K562 (cell line): ENCODE data around the gene CTNNA3. TPM values are rescaled to one million over a fixed set of nuclear protein-coding genes. Genes with fewer than 3 reads are reported as not detected.
"Not testable (repeated sequence)": the region's sequence is repeated elsewhere in the genome, so short reads cannot be mapped to it uniquely, and the experiment has no call there.

ENCODE experiments used
- ATAC-seq: fragments of 200-7000 bp; cut with Tn5 transposase; 3 replicates; pipeline ENCODE4 v1.9.1; 2020; ENCODE audit warnings: moderate library complexity
- BruUV-seq: library from RNA; stranded (reverse); fragments of 400-500 nt; replicated peaks from 2 replicates; lab custom pipeline; 2021; lab: Mats Ljungman, UMichigan
- CTCF ChIA-PET: fragments of 300-600 bp; formaldehyde crosslinking; extraction: SDS; loops from one replicate; lab custom pipeline; 2021; ENCODE audit warnings: low intra/inter-chr PET ratio; lab: Yijun Ruan, JAX
- POLR2A ChIA-PET: fragments of 300-600, 350-650 bp; sonication (Branson Sonifier 250); formaldehyde crosslinking; extraction: SDS; loops from one replicate; lab custom pipeline; 2021; ENCODE audit warnings: antibody characterized with exemption, inconsistent platforms; lab: Yijun Ruan, JAX
- DNase-seq, 4 experiments: peaks; one replicate each; pipeline versions ENCODE4 v3.0.0 to v3.0.0-alpha.2; 2011 to 2018; ENCODE audit warnings: low spot score in 3 of 4, mixed read lengths in 3 of 4; ENCODE audit errors: extremely low read depth in 1 of 4
- FAIRE-seq: peaks from 2 replicates; lab custom pipeline; 2011; peaks lifted over from hg19 to GRCh38; lab: Jason Lieb, UNC
- H2AFZ ChIP-seq: 2 replicates; pipeline ENCODE4 v1.6.0; 2011; ENCODE audit warnings: low read depth, low read length, control low read depth, inconsistent platforms
- H3K27ac ChIP-seq: fragments of 200-600 bp; 3 replicates; pipeline ENCODE4 v1.8.0; 2011; ENCODE audit warnings: low read depth, mild to moderate bottlenecking, control low read depth, inconsistent platforms, low read length, moderate library complexity, mixed read lengths; ENCODE audit errors: extremely low read depth
- H3K27me3 ChIP-seq, 2 experiments: fragments of 300-600 bp in 1 of 2; 2 replicates in 1 of 2; 3 replicates in 1 of 2; pipeline versions ENCODE4 v1.6.0 to v1.8.0; 2011; ENCODE audit warnings: inconsistent platforms in 2 of 2, low read length in 2 of 2, mild to moderate bottlenecking in 1 of 2, mixed read lengths in 1 of 2, moderate library complexity in 1 of 2; ENCODE audit not compliant: control insufficient read depth in 2 of 2, insufficient read depth in 2 of 2
- H3K36me3 ChIP-seq: fragments of 300-600 bp; 3 replicates; pipeline ENCODE4 v1.8.0; 2011; ENCODE audit warnings: mild to moderate bottlenecking, low read length, inconsistent platforms; ENCODE audit not compliant: control insufficient read depth, insufficient read depth
- H3K4me1 ChIP-seq, 2 experiments: fragments of 200-600 bp in 1 of 2; replicated peaks in 1 of 2; 2 replicates in 1 of 2; 3 replicates in 1 of 2; pipeline versions ENCODE4 v1.5.1 to v1.8.0; 2011; ENCODE audit warnings: inconsistent platforms in 2 of 2, low read length in 2 of 2, mild to moderate bottlenecking in 1 of 2, mixed read lengths in 1 of 2, moderate library complexity in 1 of 2; ENCODE audit not compliant: control insufficient read depth in 2 of 2, insufficient read depth in 2 of 2
- H3K4me2 ChIP-seq: 2 replicates; pipeline ENCODE4 v1.6.1; 2011; ENCODE audit warnings: low read length, control low read depth, inconsistent platforms, mixed read lengths; ENCODE audit not compliant: insufficient read depth
- H3K4me3 ChIP-seq: fragments of 200-600 bp; sonication (generic), shearing (Covaris generic); 2 replicates; pipeline ENCODE4 v1.5.1; 2016; ENCODE audit warnings: control low read depth, inconsistent platforms
- H3K79me2 ChIP-seq: fragments of 200-600 bp; 3 replicates; pipeline ENCODE4 v1.8.0; 2011; ENCODE audit warnings: low read length, inconsistent platforms; ENCODE audit not compliant: control insufficient read depth, insufficient read depth
- H3K9ac ChIP-seq, 2 experiments: 2 replicates each; pipeline versions ENCODE4 v1.6.0 to v1.6.1; 2011; ENCODE audit warnings: low read depth in 2 of 2, low read length in 2 of 2, control low read depth in 1 of 2, inconsistent platforms in 1 of 2, mild to moderate bottlenecking in 1 of 2, mixed read lengths in 1 of 2; ENCODE audit not compliant: insufficient read depth in 1 of 2
- H3K9me1 ChIP-seq: one replicate; pipeline ENCODE4 v1.6.0; 2011; ENCODE audit warnings: inconsistent platforms, mild to moderate bottlenecking, low read length, moderate library complexity; ENCODE audit not compliant: control insufficient read depth, insufficient read depth
- H3K9me3 ChIP-seq: replicated peaks from 2 replicates; pipeline ENCODE4 v1.5.1; 2011; ENCODE audit warnings: low read depth, low read length, inconsistent platforms; ENCODE audit not compliant: control insufficient read depth, insufficient read depth
- H4K20me1 ChIP-seq: replicated peaks from 2 replicates; pipeline ENCODE4 v1.6.1; 2011; ENCODE audit warnings: low read length, inconsistent platforms, mixed read lengths; ENCODE audit not compliant: control insufficient read depth, insufficient read depth
- BRD4 ChIP-seq: fragments of 200-600 bp; sonication (generic); IDR thresholded peaks from 2 replicates; pipeline ENCODE4 v1.6.1; 2017; ENCODE audit warnings: inconsistent platforms
- CAMTA2 ChIP-seq: fragments of 250-450 bp; sonication (Bioruptor Pico); conservative IDR thresholded peaks from 2 replicates; pipeline ENCODE4 v1.5.1; 2022
- DNMT1 ChIP-seq: fragments of 450-650 bp; IDR thresholded peaks from 2 replicates; pipeline ENCODE4 v1.6.1; 2016; ENCODE audit warnings: antibody characterized with exemption, mild to moderate bottlenecking
- IFI16 ChIP-seq: fragments of 250-450 bp; sonication (Bioruptor Pico); IDR thresholded peaks from 2 replicates; pipeline ENCODE4 v2.1.2; 2022; ENCODE audit warnings: mild to moderate bottlenecking, inconsistent platforms
- MBD1 ChIP-seq: fragments of 250-450 bp; sonication (Bioruptor Pico); IDR thresholded peaks from 2 replicates; pipeline ENCODE4 v1.8.0; 2022; ENCODE audit warnings: inconsistent platforms
- WGBS: fragments of 100-300 bp; shearing (Covaris generic); methylation state at CpG from one replicate; pipeline ENCODE4 v1.1.6; 2016; ENCODE audit warnings: low coverage, mixed read lengths; ENCODE audit not compliant: insufficient coverage; ENCODE audit errors: missing lambda C conversion rate; 5-methylcytosine and 5-hydroxymethylcytosine counted together
- in situ Hi-C: fragments of 300-500 bp; cut with MboI; formaldehyde crosslinking; loops from 4 replicates; pipeline ENCODE4 v1.15.0; 2018; ENCODE audit warnings: inconsistent platforms, mixed read lengths
- intact Hi-C: fragments of 100-400 bp; cut with micrococcal nuclease; formaldehyde crosslinking; loops from 2 replicates; pipeline ENCODE4 v1.14.2; 2022
- polyA plus RNA-seq, 8 experiments: library from polyadenylated mRNA; depleted of rRNA in 4 of 8; stranded (reverse) in 5 of 8; unstranded in 3 of 8; fragments of >200 nt; fragmentation: Nextera tagmentation in 2 of 8; fragmentation: Illumina TruSeq in 1 of 8; extraction: Ambion mirVana in 2 of 8; extraction: Trizol in 1 of 8; gene quantifications; 2 replicates each; pipeline versions ENCODE4 v1.2.1 to v1.2.3, GENCODE V29; 2011 to 2014; ENCODE audit warnings: inconsistent platforms in 1 of 8, missing spikeins in 1 of 8
- total RNA-seq, 7 experiments: library from RNA; depleted of rRNA in 6 of 7; stranded (reverse); fragments of >200 nt in 6 of 7; fragmentation: Illumina TruSeq in 2 of 7; extraction: Trizol in 2 of 7; gene quantifications; 2 replicates each; pipeline versions ENCODE4 v1.2.1 to v1.2.3, GENCODE V29; 2011 to 2021; ENCODE audit warnings: low replicate concordance in 1 of 7

Gene CTNNA3
- total and polyA plus RNA-seq, 9 of the 15 experiments (the other 6 are each of a cell fraction or from before 2014, with no cell fraction given): 0.04 TPM; not detected in 8

- ATAC-seq, H3K9me3 ChIP-seq, H2AFZ ChIP-seq, H3K9me1 ChIP-seq, H3K27ac ChIP-seq, H3K36me3 ChIP-seq, H3K27me3 ChIP-seq, H3K4me2 ChIP-seq, CTCF ChIA-PET, BruUV-seq, H4K20me1 ChIP-seq, H3K79me2 ChIP-seq, in situ Hi-C loops, H3K4me1 ChIP-seq, FAIRE-seq, H3K4me3 ChIP-seq, POLR2A ChIA-PET, intact Hi-C loops, H3K9ac ChIP-seq, DNase-seq: not testable (repeated sequence)
- WGBS: 2% methylated on average over 26 of the region's 29 CpGs
Measured at GRCh38 chr10:67230680-67231500, 465.1 kb downstream of the CTNNA3 start.

- intact Hi-C loops: no loop called here
- no peaks in the 10 kb centered on the region for H3K79me2 ChIP-seq
- WGBS: 0% methylated on average over 4 of the region's 4 CpGs
Measured at GRCh38 chr10:67225226-67225625, 470.8 kb downstream of the CTNNA3 start.

More at GRCh38 chr10:67225226-67225625, 470.8 kb downstream of the CTNNA3 start:
- Histone ChIP-seq H3K9ac (no peak overlapping the region), H4K20me1 (no peaks in the 10 kb centered on the region), H3K27me3 (no peaks in the 10 kb centered on the region), H3K4me1 (no peaks in the 10 kb centered on the region), H3K4me3 (no peak overlapping the region), H3K36me3 (no peaks in the 10 kb centered on the region), H3K9me3 (no peaks in the 10 kb centered on the region), H3K4me2 (no peak overlapping the region), H3K27ac (no peak overlapping the region), H3K9me1 (no peaks in the 10 kb centered on the region), H2AFZ (no peak overlapping the region)
- ChIA-PET POLR2A (interaction anchor here (0.8 kb wide), 1 partner anchor 14 kb away, joined by 4 read pairs; no protein-coding TSS in a partner anchor), CTCF (no interaction called here)
- DNase-seq (no peak), FAIRE-seq (no peak), ATAC-seq (no peak)
- TF ChIP-seq DNMT1 (no peak), MBD1 (CRISPR knock-in tag) (no peak), BRD4 (no peak), IFI16 (CRISPR knock-in tag) (no peak), CAMTA2 (CRISPR knock-in tag) (no peak)
- BruUV-seq: no TSS peak
- in situ Hi-C loops: no loop called here
